Measurements from ENCODE around the gene SLC25A12.

The SLC25A12 gene

GRCh38 chr2:171889333-171889732 lies 4.7 kb downstream of the SLC25A12 start:
- Histone ChIP-seq H2AFZ (ENCODE audit: insufficient read depth, low read length, poor library complexity) (no peak overlapping the region), H3K23ac (ENCODE audit: low read length) (no peak overlapping the region), H2BK12ac (ENCODE audit: low read length) (no peak overlapping the region), H2BK120ac (ENCODE audit: insufficient read depth, low read length, poor library complexity) (no peak overlapping the region), H4K91ac (ENCODE audit: low read depth, low read length) (no peak overlapping the region), H3K9ac (ENCODE audit: low read length) (no peak overlapping the region), H3K79me2 (ENCODE audit: control insufficient read depth, insufficient read depth, low read length, poor library complexity) (peaks cover 2% of the 10 kb centered on the region), H4K8ac (ENCODE audit: low read depth, low read length) (no peak overlapping the region), H4K12ac (ENCODE audit: low read depth, low read length) (no peak overlapping the region), H3K4ac (ENCODE audit: low read depth, low read length) (no peak overlapping the region), H3K4me3 (ENCODE audit: low read depth, low read length) (no peak overlapping the region), H3K4me2 (ENCODE audit: low read length) (no peak overlapping the region), H3K14ac (ENCODE audit: low read length) (no peak overlapping the region), H3K27me3 (ENCODE audit: insufficient read depth, low read length) (no peaks in the 10 kb centered on the region), H3K79me1 (ENCODE audit: low read length) (peaks cover 6% of the 10 kb centered on the region), H3K36me3 (ENCODE audit: control insufficient read depth in 1 of 2, insufficient read depth in 2 of 2, low read length in 2 of 2) (no peaks in the 10 kb centered on the region), H3K4me1 (ENCODE audit: control insufficient read depth in 1 of 2, insufficient read depth in 2 of 2, low read length in 2 of 2) (peaks cover 0 to 2% of the 10 kb centered on the region in 2 experiments), H3K27ac (ENCODE audit: low read depth, low read length) (no peak overlapping the region), H2AK5ac (ENCODE audit: low read length) (no peak overlapping the region), H3K18ac (ENCODE audit: low read length) (no peak overlapping the region), H2BK5ac (ENCODE audit: low read depth, low read length, poor library complexity) (no peak overlapping the region), H3K9me3 (ENCODE audit: insufficient read depth, low read depth, low read length) (no peaks in the 10 kb centered on the region)
- WGBS (ENCODE audit: extremely low coverage, insufficient coverage, insufficient read length) = 100% methylated on average over 1 of the region's 2 CpGs
- DNase-seq = no peak

- Histone ChIP-seq H4K91ac (ENCODE audit: low read depth, low read length) (no peak overlapping the region), H2BK12ac (ENCODE audit: low read length) (no peak overlapping the region), H3K27ac (ENCODE audit: low read depth, low read length) (no peak overlapping the region), H3K27me3 (ENCODE audit: insufficient read depth, low read length) (no peaks in the 10 kb centered on the region), H3K4ac (ENCODE audit: low read depth, low read length) (no peak overlapping the region), H2BK120ac (ENCODE audit: insufficient read depth, low read length, poor library complexity) (no peak overlapping the region), H3K4me3 (ENCODE audit: low read depth, low read length) (no peak overlapping the region), H3K4me2 (ENCODE audit: low read length) (no peak overlapping the region), H2AK5ac (ENCODE audit: low read length) (no peak overlapping the region), H3K9me3 (ENCODE audit: insufficient read depth, low read depth, low read length) (no peaks in the 10 kb centered on the region), H3K4me1 (ENCODE audit: control insufficient read depth in 1 of 2, insufficient read depth in 2 of 2, low read length in 2 of 2) (no peaks in the 10 kb centered on the region), H3K36me3 (ENCODE audit: control insufficient read depth in 1 of 2, insufficient read depth in 2 of 2, low read length in 2 of 2) (no peaks in the 10 kb centered on the region), H3K79me2 (ENCODE audit: control insufficient read depth, insufficient read depth, low read length, poor library complexity) (no peaks in the 10 kb centered on the region), H4K8ac (ENCODE audit: low read depth, low read length) (no peak overlapping the region), H3K23ac (ENCODE audit: low read length) (no peak overlapping the region), H3K9ac (ENCODE audit: low read length) (no peak overlapping the region), H3K18ac (ENCODE audit: low read length) (no peak overlapping the region), H4K12ac (ENCODE audit: low read depth, low read length) (no peak overlapping the region), H3K14ac (ENCODE audit: low read length) (no peak overlapping the region), H2BK5ac (ENCODE audit: low read depth, low read length, poor library complexity) (no peak overlapping the region), H3K79me1 (ENCODE audit: low read length) (no peaks in the 10 kb centered on the region), H2AFZ (ENCODE audit: insufficient read depth, low read length, poor library complexity) (no peak overlapping the region)
- WGBS (ENCODE audit: extremely low coverage, insufficient coverage, insufficient read length) = no CpG with 5 or more reads among the region's 5 CpGs
- DNase-seq = no peak
Measured at GRCh38 chr2:171883275-171883893, 10.7 kb downstream of the SLC25A12 start.

- no peaks in the 10 kb centered on the region for H3K9me3 ChIP-seq (ENCODE audit: insufficient read depth, low read depth, low read length)
- no peak overlapping the region for H2BK5ac ChIP-seq (ENCODE audit: low read depth, low read length, poor library complexity)
- H3K4me3 ChIP-seq (ENCODE audit: low read depth, low read length) = no peak overlapping the region
- H3K4me2 ChIP-seq (ENCODE audit: low read length) = no peak overlapping the region
- H3K27ac ChIP-seq (ENCODE audit: low read depth, low read length) = no peak overlapping the region
- no peaks in the 10 kb centered on the region for H3K79me1 ChIP-seq (ENCODE audit: low read length)
- no peak overlapping the region for H3K14ac ChIP-seq (ENCODE audit: low read length)
- H2AK5ac ChIP-seq (ENCODE audit: low read length) = no peak overlapping the region
- DNase-seq = no peak
- no peak overlapping the region for H3K4ac ChIP-seq (ENCODE audit: low read depth, low read length)
- H3K27me3 ChIP-seq (ENCODE audit: insufficient read depth, low read length) = no peaks in the 10 kb centered on the region
- H3K23ac ChIP-seq (ENCODE audit: low read length) = peak overlapping the region; percentile 80
- H4K91ac ChIP-seq (ENCODE audit: low read depth, low read length) = no peak overlapping the region
- no peaks in the 10 kb centered on the region for H3K4me1 ChIP-seq (ENCODE audit: control insufficient read depth in 1 of 2, insufficient read depth in 2 of 2, low read length in 2 of 2)
- H2BK120ac ChIP-seq (ENCODE audit: insufficient read depth, low read length, poor library complexity) = no peak overlapping the region
- H3K18ac ChIP-seq (ENCODE audit: low read length) = no peak overlapping the region
- no peak overlapping the region for H2BK12ac ChIP-seq (ENCODE audit: low read length)
- no peak overlapping the region for H4K8ac ChIP-seq (ENCODE audit: low read depth, low read length)
- no peak overlapping the region for H3K9ac ChIP-seq (ENCODE audit: low read length)
- no peaks in the 10 kb centered on the region for H3K79me2 ChIP-seq (ENCODE audit: control insufficient read depth, insufficient read depth, low read length, poor library complexity)
- no peak overlapping the region for H4K12ac ChIP-seq (ENCODE audit: low read depth, low read length)
- no CpG with 5 or more reads among the region's 2 CpGs for WGBS (ENCODE audit: extremely low coverage, insufficient coverage, insufficient read length)
- no peak overlapping the region for H2AFZ ChIP-seq (ENCODE audit: insufficient read depth, low read length, poor library complexity)
- H3K36me3 ChIP-seq (ENCODE audit: control insufficient read depth in 1 of 2, insufficient read depth in 2 of 2, low read length in 2 of 2) = no peaks in the 10 kb centered on the region
Measured at GRCh38 chr2:171882089-171882769, 11.8 kb downstream of the SLC25A12 start.

GRCh38 chr2:171880774-171881173 lies 13.3 kb downstream of the SLC25A12 start:
- Histone ChIP-seq H3K9me3 (ENCODE audit: insufficient read depth, low read depth, low read length) (no peaks in the 10 kb centered on the region), H3K4me3 (ENCODE audit: low read depth, low read length) (no peak overlapping the region), H3K27me3 (ENCODE audit: insufficient read depth, low read length) (no peaks in the 10 kb centered on the region), H2AFZ (ENCODE audit: insufficient read depth, low read length, poor library complexity) (no peak overlapping the region), H2BK5ac (ENCODE audit: low read depth, low read length, poor library complexity) (no peak overlapping the region), H3K14ac (ENCODE audit: low read length) (no peak overlapping the region), H3K79me1 (ENCODE audit: low read length) (no peaks in the 10 kb centered on the region), H4K12ac (ENCODE audit: low read depth, low read length) (no peak overlapping the region), H3K18ac (ENCODE audit: low read length) (no peak overlapping the region), H3K9ac (ENCODE audit: low read length) (no peak overlapping the region), H3K27ac (ENCODE audit: low read depth, low read length) (no peak overlapping the region), H4K8ac (ENCODE audit: low read depth, low read length) (no peak overlapping the region), H2AK5ac (ENCODE audit: low read length) (no peak overlapping the region), H3K23ac (ENCODE audit: low read length) (no peak overlapping the region), H2BK120ac (ENCODE audit: insufficient read depth, low read length, poor library complexity) (no peak overlapping the region), H2BK12ac (ENCODE audit: low read length) (no peak overlapping the region), H3K79me2 (ENCODE audit: control insufficient read depth, insufficient read depth, low read length, poor library complexity) (no peaks in the 10 kb centered on the region), H4K91ac (ENCODE audit: low read depth, low read length) (no peak overlapping the region), H3K4me1 (ENCODE audit: control insufficient read depth in 1 of 2, insufficient read depth in 2 of 2, low read length in 2 of 2) (no peaks in the 10 kb centered on the region), H3K4ac (ENCODE audit: low read depth, low read length) (no peak overlapping the region), H3K4me2 (ENCODE audit: low read length) (no peak overlapping the region), H3K36me3 (ENCODE audit: control insufficient read depth in 1 of 2, insufficient read depth in 2 of 2, low read length in 2 of 2) (no peaks in the 10 kb centered on the region)
- WGBS (ENCODE audit: extremely low coverage, insufficient coverage, insufficient read length) = no CpG with 5 or more reads among the region's 3 CpGs
- DNase-seq = no peak

All from trophoblast cell (in vitro differentiated cells and primary cell).